Motor neuron (in vitro differentiated cells): Measurements from ENCODE around the gene EPHA7. TPM values are rescaled to one million over a fixed set of nuclear protein-coding genes. Genes with fewer than 3 reads are reported as not detected.

Experiments used
- ATAC-seq, 8 experiments: fragments of 200-7000 bp; cut with Tn5 transposase; replicated peaks in 6 of 8; 2 replicates each; pipeline ENCODE4 v1.8.0; 2021; ENCODE audit warnings: mild to moderate bottlenecking in 8 of 8, moderate library complexity in 8 of 8
- H3K27ac ChIP-seq, 2 donors: fragments of 250-450 bp; sonication (Bioruptor Pico); 2 replicates each; pipeline ENCODE4 v1.9.0; 2021; ENCODE audit warnings: antibody characterized with exemption in 2 of 2, mild to moderate bottlenecking in 2 of 2, moderate library complexity in 1 of 2
- H3K4me1 ChIP-seq, 2 donors: fragments of 250-450 bp; sonication (Bioruptor Pico); replicated peaks in 1 of 2; 2 replicates each; pipeline ENCODE4 v1.6.1; 2021; ENCODE audit warnings: antibody characterized with exemption in 2 of 2, mild to moderate bottlenecking in 2 of 2, moderate library complexity in 1 of 2
- H3K4me3 ChIP-seq, 5 donors: fragments of 250-450 bp; sonication (Bioruptor Pico); 2 replicates each; pipeline ENCODE4 v1.9.0; 2021; ENCODE audit warnings: antibody characterized with exemption in 5 of 5, mild to moderate bottlenecking in 5 of 5, moderate library complexity in 4 of 5
- WGBS, 10 experiments: fragments of 450-650 bp; shearing (Covaris generic); methylation state at CpG; one replicate each; pipeline ENCODE4 v1.0.0; 2022; 5-methylcytosine and 5-hydroxymethylcytosine counted together
- in situ Hi-C, 9 experiments: fragments of 400-800 bp; cut with MboI; loops; one replicate each; pipeline ENCODE4 v1.15.0; 2021; ENCODE audit warnings: low sequenced_read_pairs in 9 of 9, low pct_unique_long_range_greater_than_20kb in 2 of 9; ENCODE audit not compliant: unreplicated experiment in 9 of 9
- total RNA-seq, 8 experiments: library from RNA; unstranded; fragments of 300-600 nt; gene quantifications; 2 replicates each; pipeline versions ENCODE4 v1.2.3 to v1.2.4, GENCODE V29; 2022

Gene EPHA7
- total RNA-seq, 8 experiments from 2014 or later: 1.6 to 88.0 (median 20.4) TPM

GRCh38 chr6:93259332-93259731 is 160.0 kb downstream of the EPHA7 start:
- WGBS, 10 experiments: 0 to 96% (median 80%) methylated on average over 1 to 3 of the region's 3 CpGs; no CpG with 5 or more reads in 1 of the 10 experiments
- Histone ChIP-seq H3K27ac (no peak overlapping the region), H3K4me3 (no peak overlapping the region), H3K4me1 (no peaks in the 10 kb centered on the region)
- peak in 5 of 8 experiments; percentile 55 to 93 (median 61) for ATAC-seq
- in situ Hi-C loops: no loop called here

GRCh38 chr6:93252930-93253329 is 166.4 kb downstream of the EPHA7 start:
- no peak for ATAC-seq
- no peak overlapping the region for H3K4me3 ChIP-seq
- H3K27ac ChIP-seq: no peak overlapping the region
- in situ Hi-C loops: no loop called here
- no peaks in the 10 kb centered on the region for H3K4me1 ChIP-seq

- H3K27ac ChIP-seq: no peak overlapping the region
- peaks cover 0 to 4% of the 10 kb centered on the region in 2 donors for H3K4me1 ChIP-seq
- WGBS, 10 experiments: 10 to 86% (median 67%) methylated on average over 1 to 2 of the region's 2 CpGs; no CpG with 5 or more reads in 1 of the 10 experiments
- no peak for ATAC-seq
- no peak overlapping the region for H3K4me3 ChIP-seq
- in situ Hi-C loops: no loop called here
Observed at GRCh38 chr6:93248631-93249030, 170.7 kb downstream of the EPHA7 start.

GRCh38 chr6:93243231-93243778 is 176.1 kb downstream of the EPHA7 start:
- 0 to 88% (median 69%) methylated on average over 1 of the region's 1 CpG; no CpG with 5 or more reads in 2 of the 10 experiments for WGBS, 10 experiments
- in situ Hi-C loops: no loop called here
- Histone ChIP-seq H3K27ac (no peak overlapping the region), H3K4me3 (no peak overlapping the region), H3K4me1 (peaks cover 7 to 10% of the 10 kb centered on the region in 2 donors)
- ATAC-seq: peak in 5 of 8 experiments; percentile 11 to 56 (median 33)

GRCh38 chr6:93242049-93242448 is 177.3 kb downstream of the EPHA7 start:
- ATAC-seq: no peak
- Histone ChIP-seq H3K4me1 (peaks cover 7 to 8% of the 10 kb centered on the region in 2 donors), H3K4me3 (no peak overlapping the region), H3K27ac (no peak overlapping the region)
- in situ Hi-C loops: no loop called here

- Histone ChIP-seq H3K4me3 (no peak overlapping the region), H3K4me1 (peaks cover 6 to 7% of the 10 kb centered on the region in 2 donors), H3K27ac (no peak overlapping the region)
- in situ Hi-C loops: no loop called here
- no peak for ATAC-seq
- WGBS, 10 experiments: 0 to 100% (median 76%) methylated on average over 1 of the region's 1 CpG; no CpG with 5 or more reads in 2 of the 10 experiments
Observed at GRCh38 chr6:93238632-93239031, 180.7 kb downstream of the EPHA7 start.

GRCh38 chr6:93235775-93236174 is 183.6 kb downstream of the EPHA7 start:
- in situ Hi-C loops: no loop called here
- no peak for ATAC-seq
- no peak overlapping the region for H3K4me3 ChIP-seq
- H3K4me1 ChIP-seq: no peaks in the 10 kb centered on the region
- no peak overlapping the region for H3K27ac ChIP-seq
- 0 to 100% (median 81%) methylated on average over 1 to 3 of the region's 3 CpGs; no CpG with 5 or more reads in 1 of the 10 experiments for WGBS, 10 experiments

GRCh38 chr6:93226822-93227221 is 192.5 kb downstream of the EPHA7 start:
- no peak overlapping the region for H3K27ac ChIP-seq
- 0 to 100% (median 92%) methylated on average over 1 of the region's 1 CpG; no CpG with 5 or more reads in 2 of the 10 experiments for WGBS, 10 experiments
- in situ Hi-C loops: no loop called here
- ATAC-seq: no peak
- no peak overlapping the region for H3K4me3 ChIP-seq
- no peaks in the 10 kb centered on the region for H3K4me1 ChIP-seq

- 6 to 93% (median 81%) methylated on average over 1 to 3 of the region's 4 CpGs for WGBS, 10 experiments
- no peak for ATAC-seq
- Histone ChIP-seq H3K27ac (no peak overlapping the region), H3K4me3 (no peak overlapping the region), H3K4me1 (no peaks in the 10 kb centered on the region)
- in situ Hi-C loops: no loop called here
Observed at GRCh38 chr6:93222071-93222851, 197.1 kb downstream of the EPHA7 start.

GRCh38 chr6:93219447-93219846 is 199.9 kb downstream of the EPHA7 start:
- Histone ChIP-seq H3K27ac (no peak overlapping the region), H3K4me3 (no peak overlapping the region), H3K4me1 (no peaks in the 10 kb centered on the region)
- WGBS, 10 experiments: 17 to 100% (median 60%) methylated on average over 1 of the region's 1 CpG; no CpG with 5 or more reads in 7 of the 10 experiments
- no peak for ATAC-seq
- in situ Hi-C loops: no loop called here

- in situ Hi-C loops: no loop called here
- no peak overlapping the region for H3K27ac ChIP-seq
- no peaks in the 10 kb centered on the region for H3K4me1 ChIP-seq
- no peak for ATAC-seq
- WGBS, 10 experiments: 0 to 76% (median 20%) methylated on average over 1 to 2 of the region's 2 CpGs; no CpG with 5 or more reads in 2 of the 10 experiments
- no peak overlapping the region for H3K4me3 ChIP-seq
Observed at GRCh38 chr6:93218096-93218495, 201.3 kb downstream of the EPHA7 start.

- in situ Hi-C loops: no loop called here
- WGBS, 10 experiments: 0 to 83% (median 13%) methylated on average over 1 to 2 of the region's 2 CpGs; no CpG with 5 or more reads in 6 of the 10 experiments
- Histone ChIP-seq H3K4me3 (no peak overlapping the region), H3K27ac (no peak overlapping the region), H3K4me1 (no peaks in the 10 kb centered on the region)
- ATAC-seq: no peak
Observed at GRCh38 chr6:93213028-93213427, 206.3 kb downstream of the EPHA7 start.

GRCh38 chr6:93210908-93211307 is 208.5 kb downstream of the EPHA7 start:
- ATAC-seq: no peak
- Histone ChIP-seq H3K4me3 (no peak overlapping the region), H3K27ac (no peak overlapping the region), H3K4me1 (no peaks in the 10 kb centered on the region)
- in situ Hi-C loops: no loop called here

- no peak overlapping the region for H3K27ac ChIP-seq
- H3K4me3 ChIP-seq: no peak overlapping the region
- H3K4me1 ChIP-seq: no peaks in the 10 kb centered on the region
- WGBS, 10 experiments: 6 to 84% (median 74%) methylated on average over 2 to 4 of the region's 4 CpGs; no CpG with 5 or more reads in 1 of the 10 experiments
- ATAC-seq: peak in 1 of 8 experiments; percentile 60
- in situ Hi-C loops: no loop called here
Observed at GRCh38 chr6:93209358-93209757, 210.0 kb downstream of the EPHA7 start.
